T-helper 1 cell (primary cell): ENCODE measurements around the gene CYLD.

Source experiments
- DNase-seq, 5 donors: peaks; one replicate each; pipeline ENCODE4 v3.0.0-alpha.2; 2012 to 2020

Gene CYLD

DNA sequence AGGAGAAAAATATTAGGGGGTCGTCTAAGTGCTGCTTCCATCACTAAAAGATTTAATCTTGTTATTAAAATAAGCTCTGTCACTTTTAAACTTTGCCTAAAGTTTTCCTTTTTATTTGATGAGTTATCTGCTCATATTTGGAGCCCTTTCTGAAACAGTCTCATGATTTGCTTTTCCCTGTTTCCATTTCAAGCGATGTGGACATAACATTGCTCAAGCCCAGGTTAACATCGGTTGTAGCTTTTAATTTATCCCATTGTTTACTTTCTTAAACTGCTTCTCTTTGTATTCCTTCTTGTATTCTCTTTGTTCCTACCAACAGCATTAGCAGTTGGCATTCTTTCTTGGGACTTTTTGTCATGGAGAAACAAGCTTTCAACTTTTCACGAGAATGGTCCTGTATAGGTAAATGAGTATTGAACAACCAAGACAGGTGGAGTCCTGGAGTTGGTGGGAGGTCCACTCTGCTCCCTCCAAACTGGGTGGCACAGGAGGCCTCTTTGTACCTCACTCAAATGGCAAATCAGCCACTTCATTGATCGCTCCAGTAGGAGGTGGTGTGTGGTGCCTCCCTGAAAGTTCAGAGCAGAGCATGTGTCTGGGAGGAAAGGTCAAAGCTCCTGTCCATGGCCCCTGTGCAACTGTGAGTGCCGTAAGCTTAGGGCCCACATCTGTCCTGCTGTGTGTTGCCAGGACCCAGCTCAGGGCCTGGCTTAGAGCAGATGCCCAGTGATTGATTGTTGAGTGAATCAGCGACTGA lies 107.0 kb downstream of the CYLD start:
- no peak for DNase-seq
